HG03097 (cell line): Measurements from ENCODE around the gene SNX30.
A peak's percentile ranks its signal among the peaks of the same experiment; 100 is the strongest.

Experiments used
- ATAC-seq: cut with Tn5 transposase; IDR thresholded peaks from one replicate; pipeline ENCODE4 v1.9.1; 2021; ENCODE audit not compliant: unreplicated experiment, low FRiP score

The SNX30 gene

DNA sequence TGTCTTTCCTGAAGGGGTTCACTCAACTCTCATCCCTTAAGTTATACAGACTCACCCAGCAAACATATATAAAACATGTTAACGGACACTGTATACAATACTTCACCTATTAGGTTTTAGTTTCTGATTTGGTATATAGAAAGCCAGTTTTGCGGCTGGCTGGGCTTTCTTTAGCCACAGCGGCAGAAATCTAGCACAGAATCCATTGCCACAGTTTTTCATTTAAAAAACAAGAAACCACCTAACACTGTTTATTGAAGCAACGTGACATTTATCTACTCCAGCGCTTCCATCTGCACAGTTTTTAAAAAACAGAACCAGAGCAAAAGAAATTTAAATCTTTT lies 67.3 kb downstream of the SNX30 start:
- ATAC-seq = peak; percentile 80

DNA sequence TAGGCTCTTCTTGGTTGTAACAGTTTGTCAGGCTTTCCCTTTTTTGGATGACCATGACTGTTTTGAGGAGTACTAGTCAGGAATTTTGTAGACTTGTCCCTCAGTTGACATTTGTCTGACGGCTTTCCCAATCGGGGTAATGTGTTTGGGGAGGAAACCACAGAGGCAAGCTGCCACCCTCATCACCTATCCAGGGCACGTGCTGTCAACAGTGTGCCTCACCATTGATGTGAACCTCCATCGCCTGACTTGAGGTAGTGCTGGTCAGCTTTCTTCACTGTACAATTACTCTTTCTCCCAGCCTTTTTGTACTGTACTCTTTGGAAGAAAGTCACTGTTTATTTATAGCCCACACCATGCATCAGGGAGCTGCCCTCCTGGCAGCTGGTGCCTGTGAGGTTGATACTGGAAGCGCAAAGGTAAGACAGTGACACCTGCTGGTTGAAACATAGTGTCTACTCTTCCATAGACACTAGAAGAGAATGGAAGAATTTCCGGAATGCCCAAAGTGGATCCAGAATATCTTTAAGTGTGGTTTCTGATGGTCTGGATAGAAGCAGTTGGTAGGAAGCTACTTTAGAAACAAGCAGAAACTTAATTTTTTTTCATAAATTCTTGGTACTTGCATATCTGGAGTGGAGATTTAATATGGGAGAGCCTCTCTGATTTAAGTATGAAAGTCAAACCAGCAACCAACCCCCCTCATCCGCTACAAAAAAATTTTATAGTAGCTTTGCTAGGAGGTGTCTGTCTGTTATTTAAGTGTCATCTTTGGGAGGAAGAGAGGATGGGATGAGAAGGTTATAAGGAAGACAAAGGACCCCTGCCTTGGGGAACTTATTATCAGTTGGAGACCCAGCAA lies 69.3 kb downstream of the SNX30 start:
- no peak for ATAC-seq

DNA sequence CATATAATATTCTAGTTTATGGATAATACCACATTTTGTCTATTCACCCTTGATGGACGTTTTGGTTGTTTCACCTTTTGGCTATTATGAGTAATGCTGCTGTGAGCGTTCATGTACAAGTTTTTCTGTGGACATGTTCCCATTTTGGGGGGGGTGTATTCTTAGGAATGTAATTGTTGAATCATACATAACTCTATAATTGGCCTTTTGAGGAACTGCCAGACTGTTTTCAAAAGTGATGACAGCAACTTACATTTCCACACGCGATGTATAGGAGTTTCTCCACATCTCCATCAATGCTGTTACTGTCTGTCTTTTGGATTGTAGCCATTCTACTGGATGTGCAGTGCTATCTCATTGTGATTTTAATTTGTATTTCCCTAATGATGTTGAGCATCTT lies 70.3 kb downstream of the SNX30 start:
- ATAC-seq = no peak

DNA sequence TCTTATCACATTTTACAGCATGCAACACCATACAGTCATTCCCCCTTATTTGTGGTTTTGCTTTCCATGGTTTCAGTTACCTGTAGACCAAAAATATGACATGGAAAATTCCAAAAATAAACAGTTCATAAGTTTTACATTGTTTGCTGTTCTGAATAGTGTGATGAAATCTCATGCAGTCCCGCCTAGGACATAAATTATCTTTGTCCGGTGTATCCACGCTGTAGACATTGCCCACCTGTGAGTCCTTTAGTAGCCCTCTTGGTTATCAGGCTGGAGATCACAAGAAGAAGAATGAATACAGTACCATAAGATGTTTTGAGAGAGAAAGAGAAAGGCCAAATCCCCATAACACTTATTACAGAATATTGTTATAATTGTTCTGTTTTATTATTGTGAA lies 72.1 kb downstream of the SNX30 start:
- ATAC-seq = no peak

DNA sequence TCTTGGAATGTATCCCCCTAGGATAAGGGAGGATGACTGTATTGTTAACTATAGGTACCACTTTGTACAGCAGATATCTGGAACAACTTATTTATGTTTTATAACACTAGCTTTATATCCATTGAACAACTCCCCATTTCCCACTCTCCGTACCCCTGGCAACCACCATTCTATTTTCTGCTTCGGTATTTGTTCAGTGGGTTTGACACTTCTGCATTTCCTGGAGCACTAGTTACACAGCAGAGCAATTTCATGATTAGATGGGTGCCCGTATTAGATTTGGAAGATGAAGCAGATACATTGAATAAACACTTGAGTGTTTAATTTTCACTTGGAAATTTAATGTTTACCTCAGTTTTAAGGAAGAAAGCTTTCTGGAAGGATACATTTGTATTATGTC lies 72.7 kb downstream of the SNX30 start:
- ATAC-seq = no peak

DNA sequence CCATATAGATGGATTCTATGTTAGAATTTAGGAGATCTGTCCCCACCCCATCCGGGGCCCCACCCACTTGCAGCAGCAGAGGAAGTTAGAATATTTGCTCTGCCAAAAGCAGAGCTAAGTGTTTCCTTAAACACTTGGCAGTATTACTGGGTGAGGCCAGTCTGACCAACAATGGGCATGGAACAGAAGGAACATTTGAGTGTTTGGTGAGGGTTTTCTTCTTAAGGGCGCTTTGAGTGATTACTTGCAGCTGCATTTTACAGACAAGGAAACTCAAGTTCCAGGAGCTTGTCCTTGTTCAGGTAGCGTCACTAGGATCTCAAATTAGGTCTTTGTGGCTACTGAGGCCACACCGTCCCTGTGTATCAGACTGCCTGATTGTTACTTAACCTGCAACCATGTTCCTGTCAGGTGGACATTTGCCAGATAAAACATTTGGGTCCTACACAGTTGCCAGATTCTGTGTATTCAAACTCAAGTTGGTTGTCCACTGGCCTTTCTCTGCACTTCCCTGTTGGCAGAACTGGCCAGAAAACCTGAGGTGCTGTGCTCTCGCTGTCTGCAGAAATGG lies 80.8 kb downstream of the SNX30 start:
- no peak for ATAC-seq

DNA sequence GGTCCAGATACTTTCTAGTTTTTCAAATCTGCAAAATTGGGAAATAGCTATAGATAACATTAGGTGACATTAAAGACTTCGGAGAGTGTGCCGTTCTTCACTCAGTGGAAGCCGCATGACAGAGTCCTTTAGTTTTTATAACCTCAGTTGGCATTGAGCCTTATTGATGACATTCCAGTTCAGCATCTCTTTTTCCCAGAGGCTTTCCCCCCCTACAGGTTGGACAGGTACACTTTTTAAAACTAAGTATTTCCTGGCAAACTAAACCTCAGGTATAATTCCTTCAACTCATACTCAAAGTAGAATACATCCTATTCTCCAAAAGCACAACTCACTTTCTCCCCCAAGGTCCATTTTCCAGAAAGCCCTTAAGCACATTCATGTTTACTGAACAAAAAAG lies 81.4 kb downstream of the SNX30 start:
- ATAC-seq = no peak

DNA sequence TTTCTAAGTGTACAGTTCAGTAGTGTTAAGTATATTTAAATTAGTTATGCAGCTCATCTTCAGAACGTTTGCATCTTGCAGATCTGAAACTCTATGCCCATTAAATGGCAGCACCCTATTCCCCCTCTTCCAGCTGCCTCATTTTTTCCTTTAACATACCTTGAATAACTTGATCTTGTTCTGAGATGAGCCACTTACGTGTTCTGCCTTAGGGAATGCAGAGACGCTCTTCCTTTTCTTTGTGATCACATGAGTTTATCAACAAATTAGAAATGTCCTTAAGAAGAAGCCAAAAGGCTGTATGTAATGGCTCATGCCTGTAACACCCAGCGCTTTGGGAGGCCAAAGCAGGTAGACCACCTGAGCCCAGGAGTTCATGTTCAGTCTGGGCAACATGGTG lies 82.5 kb downstream of the SNX30 start:
- no peak for ATAC-seq

DNA sequence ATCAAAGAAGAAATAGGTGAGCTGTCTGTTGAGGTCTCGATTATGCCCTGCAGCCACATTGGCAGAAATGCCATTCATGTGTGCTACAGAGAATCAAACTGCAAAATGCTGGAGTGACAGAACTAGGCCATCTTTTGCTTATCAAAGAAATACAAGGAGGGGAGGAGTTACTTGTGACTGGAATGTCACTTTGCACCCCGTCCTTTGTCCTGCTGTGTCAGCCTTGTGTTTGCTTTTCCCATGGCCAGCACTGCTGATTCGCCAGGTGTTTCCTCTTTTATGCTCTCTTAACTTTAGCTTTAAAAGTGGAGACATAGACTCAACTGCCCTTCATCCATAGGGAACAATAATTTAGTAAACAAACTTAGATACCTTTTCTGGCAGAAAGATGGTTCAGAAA lies 85.8 kb downstream of the SNX30 start:
- no peak for ATAC-seq

DNA sequence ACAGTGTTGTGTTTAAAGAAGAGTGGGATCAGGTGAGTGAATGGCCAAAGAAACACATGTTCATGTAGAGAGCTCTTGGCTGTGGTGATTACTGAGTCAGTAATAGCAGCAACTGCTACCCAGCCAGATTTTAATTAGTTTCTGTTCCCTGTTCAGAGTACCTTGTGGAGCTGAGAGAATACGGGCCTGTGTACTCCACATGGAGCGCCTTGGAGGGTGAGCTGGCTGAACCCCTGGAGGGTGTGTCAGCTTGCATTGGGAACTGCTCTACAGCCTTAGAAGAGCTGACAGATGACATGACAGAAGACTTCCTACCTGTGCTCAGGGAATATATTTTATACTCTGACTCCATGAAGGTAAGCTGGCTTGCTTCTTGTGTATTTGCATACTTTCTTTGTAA lies 87.8 kb downstream of the SNX30 start:
- ATAC-seq = no peak

DNA sequence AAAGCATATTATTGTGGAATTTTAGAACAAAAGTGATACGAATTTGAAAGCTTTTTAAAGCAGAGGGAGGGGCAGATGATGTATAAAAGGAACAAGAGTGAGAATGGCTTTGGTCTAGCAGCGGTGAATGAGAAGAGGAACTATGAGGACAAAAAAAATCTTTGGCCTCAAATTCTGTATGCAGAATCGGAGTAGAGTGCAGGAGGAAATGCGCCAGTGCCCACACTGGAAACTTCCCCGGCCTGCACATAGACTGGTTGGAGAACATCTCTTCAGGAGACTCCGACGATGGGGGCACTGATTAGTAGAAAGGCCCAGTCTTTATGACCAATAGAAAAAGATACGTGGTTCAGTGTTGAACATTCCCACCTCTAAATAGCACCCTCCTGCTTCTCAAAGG lies 88.8 kb downstream of the SNX30 start:
- ATAC-seq = no peak

DNA sequence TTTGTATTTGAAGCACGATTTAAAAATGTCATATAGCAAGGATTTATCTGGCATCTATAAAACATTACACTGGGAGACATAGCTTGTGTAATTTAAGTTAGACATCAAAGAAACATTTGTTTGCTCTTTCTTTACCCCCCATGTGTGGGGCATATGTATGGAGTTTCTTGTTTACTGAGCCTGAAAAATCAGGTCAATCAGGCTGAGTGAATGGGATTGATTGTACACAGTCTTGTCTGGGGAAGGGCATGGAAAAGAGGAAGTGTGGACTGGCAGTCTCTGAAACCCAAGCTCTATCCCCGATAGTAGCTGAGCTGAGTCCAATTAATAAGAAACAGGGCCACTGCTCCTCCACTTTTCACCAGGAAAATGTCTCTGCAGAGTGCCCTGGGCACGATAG lies 90.7 kb downstream of the SNX30 start:
- ATAC-seq = no peak

DNA sequence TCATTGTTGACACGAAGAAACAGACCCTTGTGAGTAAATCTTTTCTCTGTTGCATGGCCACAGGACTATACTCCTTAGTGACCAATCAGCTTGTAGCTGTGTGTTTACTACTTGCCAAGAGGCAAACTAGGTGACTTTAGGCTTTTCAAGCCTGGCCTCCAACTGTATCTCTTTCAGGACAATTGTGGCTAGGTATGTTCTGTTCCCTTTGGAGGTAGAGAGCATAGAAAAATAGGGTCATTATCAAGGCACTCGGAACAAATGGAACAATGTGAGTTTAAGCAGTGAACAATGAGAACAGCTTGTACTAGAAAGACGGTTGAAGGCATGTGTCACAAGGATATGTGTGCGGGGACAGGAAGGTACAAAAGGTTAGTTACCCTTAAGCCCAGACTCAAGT lies 92.0 kb downstream of the SNX30 start:
- ATAC-seq = no peak

DNA sequence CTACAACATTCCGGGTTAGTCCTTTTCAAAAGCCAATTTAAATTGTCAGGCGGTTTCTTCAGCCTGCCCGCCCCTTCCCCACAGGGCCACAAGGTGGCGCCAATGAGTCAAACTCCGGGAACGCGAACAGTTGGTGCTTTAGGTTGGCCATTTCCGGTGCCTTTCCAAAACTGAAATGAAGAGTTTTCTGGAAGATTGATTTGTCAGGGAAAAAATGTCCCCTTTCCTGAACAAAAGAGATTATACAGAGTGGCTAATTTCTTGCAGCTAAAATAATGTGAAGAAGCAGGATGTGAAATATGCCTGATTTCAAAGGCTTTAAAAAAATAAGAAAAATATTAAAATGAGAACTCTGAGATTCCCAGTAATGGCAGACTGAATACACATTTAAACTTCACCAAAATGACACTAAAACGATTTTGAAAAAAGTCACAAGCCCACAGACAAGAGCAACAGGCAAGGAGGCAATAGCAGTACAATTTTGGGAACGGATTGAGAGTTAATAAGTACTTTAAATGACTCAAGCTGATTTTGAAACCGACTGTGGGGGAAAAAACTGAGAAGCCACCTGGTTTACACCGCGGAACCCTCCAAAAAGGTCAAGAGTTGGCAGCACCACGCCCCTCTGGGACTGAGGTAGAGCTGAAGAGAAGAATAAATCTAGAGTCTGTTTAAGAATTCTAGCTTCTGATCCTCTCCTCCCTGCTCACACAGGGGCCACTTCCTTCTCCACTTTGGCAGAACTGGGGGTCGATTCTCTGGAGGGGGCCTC lies 94.4 kb downstream of the SNX30 start:
- peak; percentile 65 for ATAC-seq

DNA sequence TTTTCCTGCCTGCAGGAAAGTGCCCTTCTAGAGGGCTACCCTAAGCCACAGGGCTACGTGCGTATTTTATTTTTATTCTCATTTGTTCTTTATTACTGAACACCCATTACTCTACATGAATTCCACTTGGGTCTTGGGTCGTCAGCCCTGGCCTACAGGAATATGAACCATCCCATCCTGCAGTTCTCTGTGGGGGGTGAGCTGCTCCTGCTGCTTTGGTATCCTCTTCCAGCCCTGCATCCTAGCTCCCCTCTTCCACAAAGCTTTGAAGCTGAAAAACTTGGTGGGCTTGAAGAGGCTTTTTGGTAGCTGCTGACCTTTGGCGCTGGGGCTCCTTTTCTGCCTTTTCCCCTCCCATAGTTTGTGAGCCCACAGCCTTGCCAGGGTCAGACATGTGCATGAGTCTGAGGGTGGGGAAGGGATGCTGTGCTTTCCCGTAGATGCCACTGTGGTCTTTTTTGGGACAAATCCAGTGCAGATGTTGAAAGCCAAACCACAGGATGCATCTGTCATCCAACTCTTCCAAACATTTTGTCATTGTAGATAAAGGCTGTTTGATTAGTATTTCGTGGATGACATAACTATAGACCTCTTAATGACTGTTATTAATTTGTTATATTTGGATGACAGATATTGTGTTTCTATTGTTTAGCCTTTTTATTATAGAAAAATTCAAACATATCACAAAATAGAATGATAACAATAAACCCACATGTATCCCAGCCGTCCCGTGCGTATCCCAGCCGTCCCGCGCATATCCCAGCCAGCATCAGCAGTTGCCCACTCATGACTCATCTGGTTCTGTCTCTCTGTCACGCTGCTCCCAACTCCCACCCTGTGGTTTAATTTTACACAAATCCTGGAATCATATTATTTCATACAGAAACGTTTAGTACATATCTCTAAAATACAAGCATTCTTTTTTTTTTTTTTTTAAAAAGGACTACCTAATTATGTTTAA lies 96.2 kb downstream of the SNX30 start:
- ATAC-seq = no peak

DNA sequence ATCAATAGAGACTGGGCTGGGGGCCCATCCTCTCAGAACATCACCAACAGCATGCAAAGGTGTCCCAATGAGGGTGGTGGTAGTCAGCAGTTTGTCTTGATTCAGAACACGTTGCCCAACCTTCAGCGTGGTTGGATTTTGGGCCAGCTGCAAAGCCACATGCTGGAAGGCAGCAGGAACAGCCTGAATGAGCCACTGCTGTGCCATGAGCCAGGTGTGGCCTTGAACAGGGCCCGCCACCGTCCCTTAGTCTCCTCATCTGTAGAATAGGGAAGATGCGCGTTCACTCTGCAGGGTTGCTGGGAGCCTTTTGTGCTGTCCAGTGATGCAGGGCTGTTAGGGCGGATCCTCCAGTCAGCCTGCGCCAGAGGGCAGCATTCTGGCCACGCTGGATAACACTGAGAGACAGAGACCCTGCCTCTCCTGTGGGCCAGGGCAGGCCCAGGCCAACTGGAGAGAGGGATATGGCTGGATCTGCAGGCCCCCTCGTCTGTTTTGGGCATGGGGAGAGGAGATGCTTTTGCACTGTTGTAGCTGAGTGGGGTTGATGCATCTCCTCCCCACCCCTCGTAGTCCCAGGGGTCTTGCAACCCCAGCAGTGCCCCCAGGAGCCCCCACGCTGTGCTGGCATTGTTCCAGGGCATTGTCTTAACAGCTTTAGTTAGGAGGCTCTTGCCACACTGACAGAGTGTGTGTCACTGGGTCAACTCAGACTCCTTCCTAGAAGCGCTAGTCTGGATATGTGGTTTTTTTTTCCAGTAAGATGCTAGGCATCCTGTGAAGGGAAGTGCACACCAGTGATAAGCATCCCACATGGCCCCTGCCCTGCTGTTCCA lies 98.0 kb downstream of the SNX30 start:
- ATAC-seq = no peak

DNA sequence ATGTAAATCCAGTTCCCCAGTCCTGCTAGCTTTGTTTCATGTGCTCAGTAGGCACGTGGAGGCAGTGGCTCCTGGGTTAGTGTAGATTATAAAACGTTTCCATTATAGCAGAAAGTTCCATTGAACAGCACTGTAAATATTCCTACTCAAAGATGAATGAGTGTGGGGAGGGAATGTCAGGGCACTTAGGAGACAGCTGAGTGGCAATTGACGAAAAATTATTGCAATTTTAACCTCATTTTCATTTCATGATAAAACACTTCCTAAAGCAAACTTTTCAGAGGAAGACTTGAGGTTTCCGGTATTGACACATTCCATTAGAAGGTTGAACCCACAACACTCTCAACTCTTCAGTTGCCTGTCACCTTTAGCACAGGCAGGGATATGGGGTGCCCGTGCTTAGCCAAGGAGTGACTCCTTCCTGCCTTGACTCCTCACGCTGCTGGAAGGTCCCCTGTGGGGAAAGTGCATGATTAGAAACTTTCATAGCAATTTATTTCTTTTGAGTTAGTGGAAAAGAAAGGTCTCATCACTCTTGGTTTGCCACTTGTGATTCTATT lies 98.9 kb downstream of the SNX30 start:
- ATAC-seq = no peak

DNA sequence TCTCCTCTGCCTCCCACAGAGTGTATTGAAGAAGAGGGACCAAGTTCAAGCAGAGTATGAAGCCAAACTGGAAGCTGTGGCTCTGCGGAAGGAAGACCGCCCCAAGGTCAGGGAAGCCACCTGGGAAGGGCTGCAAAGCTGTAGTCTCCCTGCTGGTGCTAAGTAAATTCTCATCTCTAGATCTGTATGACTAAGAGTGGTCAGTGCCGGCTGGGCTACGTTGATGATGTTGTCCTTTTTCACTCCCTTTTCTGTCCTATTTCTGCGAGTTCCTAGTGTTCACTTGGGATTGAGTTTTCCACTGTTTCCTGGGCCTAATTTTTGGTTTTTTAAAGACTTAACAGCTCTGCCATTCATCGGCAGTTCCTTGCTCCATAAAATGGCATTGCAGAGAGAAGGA lies 100.3 kb downstream of the SNX30 start:
- no peak for ATAC-seq

DNA sequence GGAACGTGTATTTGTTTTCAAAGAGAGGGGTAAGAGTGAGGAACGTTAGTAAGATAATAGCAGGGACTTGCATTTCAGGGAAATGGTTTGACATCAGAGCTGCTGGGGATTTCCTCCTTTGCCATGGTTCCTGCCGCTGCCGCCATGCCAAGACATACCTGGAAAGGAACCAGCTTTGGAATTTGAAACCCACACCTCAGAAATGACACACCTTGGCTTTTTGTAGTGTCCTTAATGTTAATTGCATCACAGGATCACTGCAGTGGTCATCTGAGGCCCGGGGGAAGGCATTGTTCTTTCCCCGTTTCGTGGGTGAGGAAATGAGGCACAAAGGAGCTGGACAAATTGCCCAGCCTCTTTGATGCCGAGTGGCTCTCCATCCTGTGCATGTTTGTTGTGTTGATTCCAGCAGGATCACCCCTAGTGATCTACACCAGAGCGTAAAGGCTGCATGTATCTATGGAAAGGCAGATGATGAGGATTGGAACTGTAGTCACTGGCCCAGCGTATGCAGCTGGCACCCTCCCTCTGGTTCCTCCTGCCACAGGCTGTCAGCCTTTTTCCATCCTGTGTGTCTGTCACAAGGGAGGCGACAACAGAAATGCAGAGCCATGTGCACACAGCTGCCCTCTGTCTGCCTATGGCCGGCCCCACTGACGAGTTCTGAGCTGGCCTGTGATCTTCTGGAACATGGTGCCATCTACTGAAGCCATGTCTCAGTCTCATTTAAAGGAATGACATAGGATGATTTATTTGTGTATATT lies 102.4 kb downstream of the SNX30 start:
- no peak for ATAC-seq
